Activated CD8-positive, alpha-beta T cell treated with anti-CD3 and anti-CD28 coated beads for 36 hours (primary cell): ENCODE data around the gene SRBD1. TPM values are rescaled to one million over a fixed set of nuclear protein-coding genes. Genes with fewer than 3 reads are reported as not detected.

ENCODE experiments used
- ATAC-seq: fragments of 200-7000 bp; cut with Tn5 transposase; one replicate; pipeline ENCODE4 v1.10.0; 2021; ENCODE audit warnings: mild to moderate bottlenecking, moderate library complexity
- CTCF ChIA-PET: fragments of 350-600 bp; sonication (Branson Sonifier 250); formaldehyde crosslinking; loops from one replicate; lab custom pipeline; 2021; ENCODE audit warnings: antibody characterized with exemption; lab: Charles Lee
- POLR2A ChIA-PET: fragments of 350-600 bp; sonication (Branson Sonifier 250); formaldehyde crosslinking; loops from one replicate; lab custom pipeline; 2021; ENCODE audit warnings: antibody characterized with exemption; lab: Charles Lee
- DNase-seq: peaks from one replicate; pipeline ENCODE4 v3.0.0-alpha.2; 2020
- H3K27ac Mint-ChIP-seq: one replicate; pipeline ENCODE4 v1.8.0; 2021; ENCODE audit warnings: mild to moderate bottlenecking, mixed read lengths
- H3K27me3 Mint-ChIP-seq: one replicate; pipeline ENCODE4 v1.8.0; 2021; ENCODE audit warnings: mixed read lengths
- H3K36me3 Mint-ChIP-seq: one replicate; pipeline ENCODE4 v1.8.0; 2021; ENCODE audit warnings: low read depth, mixed read lengths
- H3K4me1 Mint-ChIP-seq: one replicate; pipeline ENCODE4 v1.8.0; 2021; ENCODE audit warnings: low read depth, mixed read lengths
- H3K4me3 Mint-ChIP-seq: one replicate; pipeline ENCODE4 v1.8.0; 2021; ENCODE audit warnings: mild to moderate bottlenecking, moderate library complexity, mixed read lengths
- H3K9me3 Mint-ChIP-seq: one replicate; pipeline ENCODE4 v1.8.0; 2021; ENCODE audit warnings: mixed read lengths
- intact Hi-C: fragments of 100-400 bp; cut with micrococcal nuclease; formaldehyde crosslinking; loops from one replicate; pipeline ENCODE4 v1.10.0; 2022
- total RNA-seq, 2 experiments: library from RNA; stranded (reverse); gene quantifications; one replicate each; pipeline ENCODE4 v1.2.3, GENCODE V29; 2021
- TF ChIP-seq, protein P1 (sequence below): fragments of 200-600 bp; IDR thresholded peaks from one replicate; pipeline ENCODE4 v1.8.0; 2022; ENCODE audit warnings: antibody characterized with exemption, mild to moderate bottlenecking

Gene SRBD1
- total RNA-seq, 2 experiments from 2014 or later = 14.8 to 21.7 TPM

DNA sequence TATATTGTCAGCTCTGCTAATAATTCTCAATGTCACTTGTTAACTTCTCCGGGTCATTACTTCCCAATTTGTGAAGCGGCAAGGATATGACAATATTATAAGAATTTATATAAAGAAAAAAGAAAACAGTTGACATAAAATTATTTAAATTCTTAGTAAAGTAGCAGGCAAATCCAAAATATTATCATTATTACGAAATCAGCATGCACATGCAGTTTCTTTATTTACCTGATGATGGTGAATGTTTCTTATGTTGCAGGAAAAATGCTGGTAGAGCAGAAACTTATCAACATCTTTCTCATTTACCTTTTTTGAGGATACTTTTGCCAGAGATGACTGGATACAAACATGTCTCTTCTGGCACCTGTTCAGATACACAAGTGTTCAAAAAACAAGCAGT lies 38.1 kb downstream of the SRBD1 start:
- intact Hi-C loops = no loop called here
- DNase-seq = no peak
- no peak overlapping the region for H3K4me3 Mint-ChIP-seq
- no peak for ATAC-seq
- TF ChIP-seq, protein P1, sequence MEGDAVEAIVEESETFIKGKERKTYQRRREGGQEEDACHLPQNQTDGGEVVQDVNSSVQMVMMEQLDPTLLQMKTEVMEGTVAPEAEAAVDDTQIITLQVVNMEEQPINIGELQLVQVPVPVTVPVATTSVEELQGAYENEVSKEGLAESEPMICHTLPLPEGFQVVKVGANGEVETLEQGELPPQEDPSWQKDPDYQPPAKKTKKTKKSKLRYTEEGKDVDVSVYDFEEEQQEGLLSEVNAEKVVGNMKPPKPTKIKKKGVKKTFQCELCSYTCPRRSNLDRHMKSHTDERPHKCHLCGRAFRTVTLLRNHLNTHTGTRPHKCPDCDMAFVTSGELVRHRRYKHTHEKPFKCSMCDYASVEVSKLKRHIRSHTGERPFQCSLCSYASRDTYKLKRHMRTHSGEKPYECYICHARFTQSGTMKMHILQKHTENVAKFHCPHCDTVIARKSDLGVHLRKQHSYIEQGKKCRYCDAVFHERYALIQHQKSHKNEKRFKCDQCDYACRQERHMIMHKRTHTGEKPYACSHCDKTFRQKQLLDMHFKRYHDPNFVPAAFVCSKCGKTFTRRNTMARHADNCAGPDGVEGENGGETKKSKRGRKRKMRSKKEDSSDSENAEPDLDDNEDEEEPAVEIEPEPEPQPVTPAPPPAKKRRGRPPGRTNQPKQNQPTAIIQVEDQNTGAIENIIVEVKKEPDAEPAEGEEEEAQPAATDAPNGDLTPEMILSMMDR = no peak
- CTCF ChIA-PET = no interaction called here
- H3K27me3 Mint-ChIP-seq = no peaks in the 10 kb centered on the region
- H3K27ac Mint-ChIP-seq = no peak overlapping the region
- no peaks in the 10 kb centered on the region for H3K9me3 Mint-ChIP-seq
- peaks cover 5% of the 10 kb centered on the region for H3K4me1 Mint-ChIP-seq
- H3K36me3 Mint-ChIP-seq = peaks cover 42% of the 10 kb centered on the region
- POLR2A ChIA-PET = no interaction called here

- ChIA-PET POLR2A (no interaction called here), CTCF (interaction anchor here (1.1 kb wide), 1 partner anchor 35 kb away, joined by 3 read pairs; no protein-coding TSS in a partner anchor)
- intact Hi-C loops = no loop called here
- no peak overlapping the region for H3K4me3 Mint-ChIP-seq
- DNase-seq = no peak
- no peaks in the 10 kb centered on the region for H3K27me3 Mint-ChIP-seq
- H3K4me1 Mint-ChIP-seq = peaks cover 9% of the 10 kb centered on the region
- no peak for ATAC-seq
- H3K9me3 Mint-ChIP-seq = no peaks in the 10 kb centered on the region
- H3K27ac Mint-ChIP-seq = no peak overlapping the region
- H3K36me3 Mint-ChIP-seq = peaks cover 39% of the 10 kb centered on the region
- TF ChIP-seq, protein P1 = no peak
These were observed 39.1 kb downstream of the SRBD1 start for GRCh38 chr2:45571940-45572339.

DNA sequence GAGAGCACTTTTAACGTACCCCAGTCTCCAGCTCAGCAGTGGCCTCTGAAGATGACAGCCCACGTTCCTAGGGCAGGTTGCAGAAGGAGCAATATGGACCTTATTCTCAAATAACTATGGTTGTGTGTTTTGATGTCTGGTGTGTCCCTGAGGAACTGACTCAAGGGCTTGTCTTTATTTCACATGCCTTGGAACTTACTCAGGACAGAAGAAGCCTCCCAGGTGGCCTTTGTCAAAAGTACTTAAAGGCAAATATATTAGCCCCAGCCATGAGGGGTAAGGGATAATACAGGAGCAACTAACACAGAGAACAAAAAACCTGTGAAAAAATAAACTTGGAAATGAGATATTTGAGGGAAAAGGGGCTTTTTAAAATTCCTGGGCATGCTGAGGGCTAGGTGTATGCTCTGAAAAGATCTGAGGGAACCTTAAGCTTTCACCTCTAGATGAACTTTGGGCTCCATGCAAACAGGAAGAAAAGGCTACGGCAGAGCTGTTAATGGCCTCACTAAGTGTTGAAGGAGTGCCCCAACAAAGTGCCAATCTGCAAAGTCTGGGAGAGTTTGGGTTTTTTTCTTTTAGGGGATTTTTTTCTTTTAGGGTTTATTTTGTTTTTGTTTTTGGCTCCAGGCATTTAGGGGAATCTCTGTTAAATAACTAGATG lies 40.3 kb downstream of the SRBD1 start:
- ChIA-PET CTCF (interaction anchor here (1.1 kb wide), 1 partner anchor 36 kb away, joined by 3 read pairs; no protein-coding TSS in a partner anchor), POLR2A (no interaction called here)
- Mint-ChIP-seq H3K27me3 (no peaks in the 10 kb centered on the region), H3K4me3 (no peak overlapping the region), H3K9me3 (no peaks in the 10 kb centered on the region), H3K36me3 (peaks cover 44% of the 10 kb centered on the region), H3K4me1 (peaks cover 12% of the 10 kb centered on the region), H3K27ac (no peak overlapping the region)
- no peak for DNase-seq
- ATAC-seq = no peak
- intact Hi-C loops = no loop called here
- TF ChIP-seq, protein P1 = no peak

DNA sequence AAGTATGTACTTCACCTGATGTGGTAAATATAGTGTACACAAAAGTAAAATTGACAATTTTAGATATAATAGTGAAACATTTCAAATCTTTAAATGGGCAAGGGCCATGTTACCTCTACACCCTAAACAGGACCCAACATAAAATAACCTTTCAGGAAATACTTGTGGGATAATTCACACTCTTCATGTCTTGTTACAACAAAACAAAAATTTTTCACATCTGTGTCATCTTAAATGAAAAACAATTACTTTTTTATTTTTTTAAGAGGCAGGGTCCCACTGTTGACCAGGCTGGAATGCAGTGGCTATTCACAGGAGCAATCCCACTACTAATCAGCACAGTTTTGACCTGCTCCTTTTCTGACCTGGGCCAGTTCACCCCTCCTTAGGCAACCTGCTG lies 42.1 kb downstream of the SRBD1 start:
- DNase-seq = no peak
- Mint-ChIP-seq H3K27me3 (no peaks in the 10 kb centered on the region), H3K9me3 (peaks cover 1% of the 10 kb centered on the region), H3K4me1 (peaks cover 14% of the 10 kb centered on the region), H3K36me3 (peaks cover 43% of the 10 kb centered on the region), H3K27ac (peak overlapping the region; percentile 49), H3K4me3 (no peak overlapping the region)
- CTCF ChIA-PET = no interaction called here
- intact Hi-C loops = loop anchor here (5.0 kb wide), 1 partner anchor 72 kb away; no protein-coding TSS in a partner anchor
- POLR2A ChIA-PET = interaction anchor here (1.2 to 1.4 kb wide), 2 partner anchors 13 to 20 kb away, joined by 3 read pairs; no protein-coding TSS in a partner anchor
- ATAC-seq = no peak
- TF ChIP-seq, protein P1 = no peak
